ENCODE measurements around the gene USP38.

GRCh38 chr4:143241892-143242291 lies 57.2 kb downstream of the USP38 start:
- TF ChIP-seq CTCF (IDR thresholded peaks at IDR 0.05) (no peak), POLR2A (IDR thresholded peaks at IDR 0.05) (no peak)
